Testis (tissue), 2 donors: ENCODE data around the gene FMNL3.

Source experiments
- POLR2A ChIP-seq: fragments of 450-650 bp; IDR thresholded peaks from one replicate; pipeline ENCODE4 v1.6.1; 2017; ENCODE audit warnings: antibody characterized with exemption, mild to moderate bottlenecking, moderate library complexity
- TF ChIP-seq, protein P1 (sequence below), 3 experiments: fragments of 450-650 bp in 2 of 3; fragments of 200-600 bp in 1 of 3; sonication (generic) in 1 of 3; IDR thresholded peaks; one replicate each; pipeline ENCODE4 v1.5.1; 2016 to 2019; ENCODE audit warnings: antibody characterized with exemption in 3 of 3, mild to moderate bottlenecking in 2 of 3, moderate library complexity in 1 of 3

GRCh38 chr12:49621651-49622500 is 85.3 kb downstream of the FMNL3 start:
- TF ChIP-seq, protein P1, sequence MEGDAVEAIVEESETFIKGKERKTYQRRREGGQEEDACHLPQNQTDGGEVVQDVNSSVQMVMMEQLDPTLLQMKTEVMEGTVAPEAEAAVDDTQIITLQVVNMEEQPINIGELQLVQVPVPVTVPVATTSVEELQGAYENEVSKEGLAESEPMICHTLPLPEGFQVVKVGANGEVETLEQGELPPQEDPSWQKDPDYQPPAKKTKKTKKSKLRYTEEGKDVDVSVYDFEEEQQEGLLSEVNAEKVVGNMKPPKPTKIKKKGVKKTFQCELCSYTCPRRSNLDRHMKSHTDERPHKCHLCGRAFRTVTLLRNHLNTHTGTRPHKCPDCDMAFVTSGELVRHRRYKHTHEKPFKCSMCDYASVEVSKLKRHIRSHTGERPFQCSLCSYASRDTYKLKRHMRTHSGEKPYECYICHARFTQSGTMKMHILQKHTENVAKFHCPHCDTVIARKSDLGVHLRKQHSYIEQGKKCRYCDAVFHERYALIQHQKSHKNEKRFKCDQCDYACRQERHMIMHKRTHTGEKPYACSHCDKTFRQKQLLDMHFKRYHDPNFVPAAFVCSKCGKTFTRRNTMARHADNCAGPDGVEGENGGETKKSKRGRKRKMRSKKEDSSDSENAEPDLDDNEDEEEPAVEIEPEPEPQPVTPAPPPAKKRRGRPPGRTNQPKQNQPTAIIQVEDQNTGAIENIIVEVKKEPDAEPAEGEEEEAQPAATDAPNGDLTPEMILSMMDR (IDR thresholded peaks at IDR 0.05): no peak
- TF ChIP-seq POLR2A: no peak
